ENCODE measurements around the gene RUNX3. TPM values are rescaled to one million over a fixed set of nuclear protein-coding genes. Genes with fewer than 3 reads are reported as not detected.

The RUNX3 gene
- total and polyA plus RNA-seq, 2 of the 8 experiments (the other 6 are each of a cell fraction or from before 2014, with no cell fraction given), result 0.62 to 0.82 TPM

DNA sequence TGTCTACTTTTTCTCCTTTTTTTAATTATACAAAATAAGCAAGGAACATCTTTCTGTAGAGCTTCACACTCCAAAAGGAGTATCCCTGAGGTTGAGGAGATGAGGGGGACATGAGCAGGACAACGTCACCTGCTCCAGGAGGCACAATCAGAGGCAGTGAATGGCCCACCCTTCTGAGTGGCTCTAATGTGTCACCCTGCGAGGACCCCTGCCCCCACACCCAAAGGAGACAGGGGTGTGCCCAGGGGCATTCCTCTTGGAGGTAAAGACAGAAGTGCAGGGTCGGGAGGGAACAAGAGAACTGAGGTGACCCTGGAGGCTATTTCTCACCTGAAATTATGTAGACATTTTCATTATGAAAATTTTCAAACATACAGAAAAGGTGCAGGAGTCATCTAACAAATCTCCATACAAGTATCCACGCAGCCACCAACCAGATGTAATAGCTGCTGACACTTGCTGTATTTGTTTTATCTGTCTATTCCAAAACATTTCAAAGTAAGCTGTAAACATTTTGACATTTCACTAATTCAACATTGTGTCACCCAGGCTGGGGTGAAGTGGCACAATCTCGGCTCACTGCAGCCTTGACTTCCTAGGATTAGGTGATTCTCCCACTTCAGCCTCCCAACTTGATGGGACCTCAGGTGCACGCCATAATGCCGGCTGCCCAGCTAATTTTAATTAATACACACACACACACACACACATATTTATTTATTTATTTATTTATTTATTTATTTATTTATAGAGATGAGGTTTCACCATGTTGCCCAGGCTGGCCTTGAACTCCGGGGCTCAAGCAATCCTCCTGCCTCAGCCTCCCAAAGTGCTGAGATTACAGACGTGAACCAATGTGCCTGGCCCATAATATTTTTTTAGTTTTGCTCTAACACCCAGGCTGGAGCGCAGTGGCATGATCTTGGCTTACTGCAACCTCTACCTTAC is 70.7 kb downstream of the RUNX3 start:
- DNase-seq (ENCODE audit: low read depth in 1 of 2, low spot score in 2 of 2), result no peak
- H3K4ac ChIP-seq (replicated peaks; ENCODE audit: insufficient read length, low read depth, low read length), result no peak overlapping the region
- no peaks in the 10 kb centered on the region for H4K20me1 ChIP-seq (replicated peaks in 1 of 2; ENCODE audit: control insufficient read depth in 1 of 2, insufficient read depth in 2 of 2, low read length in 2 of 2)
- H3K27me3 ChIP-seq (replicated peaks in 1 of 4; ENCODE audit: control insufficient read depth in 3 of 4, extremely low read depth in 1 of 4, insufficient read depth in 3 of 4, low read length in 3 of 4), result peaks cover 0 to 4% (median 0%) of the 10 kb centered on the region in 4 experiments; a peak in 2 of 7 replicates
- no peak overlapping the region for H3K14ac ChIP-seq (ENCODE audit: insufficient read length)
- H3K56ac ChIP-seq (replicated peaks; ENCODE audit: insufficient read length, low read depth, low read length), result no peak overlapping the region
- no peak overlapping the region for H2BK15ac ChIP-seq (ENCODE audit: low read length)
- H2BK20ac ChIP-seq (ENCODE audit: low read length), result no peak overlapping the region
- CTCF ChIA-PET (ENCODE audit: partially characterized antibody), result interaction anchor here (1.0 to 2.2 kb wide), 8 partner anchors 11 to 179 kb away, joined by 3 to 8 read pairs (median 4); no protein-coding TSS in a partner anchor
- H3K9me3 ChIP-seq (ENCODE audit: insufficient read depth in 2 of 2, low read depth in 1 of 2, low read length in 1 of 2), result no peaks in the 10 kb centered on the region
- no peak overlapping the region for H3K9ac ChIP-seq (replicated peaks in 1 of 4; ENCODE audit: extremely low read depth in 1 of 4, low read depth in 3 of 4, low read length in 3 of 4)
- POLR2A ChIA-PET (ENCODE audit: partially characterized antibody), result no interaction called here
- no peaks in the 10 kb centered on the region for H3K23me2 ChIP-seq (ENCODE audit: low read depth, low read length)
- H2BK5ac ChIP-seq (ENCODE audit: low read depth, low read length), result no peak overlapping the region
- H4K5ac ChIP-seq (ENCODE audit: insufficient read length, low read depth, low read length), result no peak overlapping the region
- 91% methylated on average over 10 of the region's 10 CpGs; no CpG with 5 or more reads in 1 of the 2 experiments for WGBS, 2 experiments (ENCODE audit: extremely low coverage in 1 of 2, insufficient coverage in 1 of 2, insufficient read length in 1 of 2, insufficient replicate concordance in 2 of 2, low coverage in 1 of 2, low lambda C conversion rate in 2 of 2, missing lambda C conversion rate in 1 of 2)
- no peak overlapping the region for H2BK120ac ChIP-seq (replicated peaks; ENCODE audit: low read depth, low read length)
- H3K4me2 ChIP-seq (ENCODE audit: insufficient read depth in 1 of 2, low read depth in 2 of 2, low read length in 2 of 2), result no peak overlapping the region
- FAIRE-seq, result no peak
- no peak overlapping the region for H2AFZ ChIP-seq (ENCODE audit: low read length)
- no peak overlapping the region for H3K4me3 ChIP-seq (ENCODE audit: extremely low read depth in 1 of 4, insufficient read depth in 2 of 4, low read depth in 3 of 4, low read length in 4 of 4)
- H3K27ac ChIP-seq (ENCODE audit: low read depth, low read length), result no peak overlapping the region
- no peak overlapping the region for H4K91ac ChIP-seq (replicated peaks; ENCODE audit: insufficient read length, low read length)
- no peaks in the 10 kb centered on the region for H3K36me3 ChIP-seq (ENCODE audit: control insufficient read depth in 2 of 4, insufficient read depth in 4 of 4, low read length in 3 of 4)
- H3K79me2 ChIP-seq (ENCODE audit: control insufficient read depth in 1 of 2, insufficient read depth in 2 of 2, low read length in 2 of 2), result no peaks in the 10 kb centered on the region
- no peak overlapping the region for H4K8ac ChIP-seq (ENCODE audit: extremely low read depth, insufficient read depth, low read length)
- peaks cover 0 to 3% (median 2%) of the 10 kb centered on the region in 4 experiments; a peak in 3 of 7 replicates for H3K4me1 ChIP-seq (replicated peaks in 1 of 4; ENCODE audit: control insufficient read depth in 3 of 4, insufficient read depth in 4 of 4, low read length in 3 of 4)
- no peak overlapping the region for H2AK5ac ChIP-seq (ENCODE audit: low read depth, low read length)
- no peak overlapping the region for H2BK12ac ChIP-seq (ENCODE audit: low read depth, low read length)
- H3K79me1 ChIP-seq (ENCODE audit: low read depth, low read length), result no peaks in the 10 kb centered on the region
- no peak overlapping the region for H3K18ac ChIP-seq (ENCODE audit: extremely low read depth, low read length)
- H3K23ac ChIP-seq (ENCODE audit: insufficient read length), result no peak overlapping the region
- TF ChIP-seq RAD21 (IDR thresholded peaks at IDR 0.05 in 1 of 2, conservative IDR thresholded peaks at IDR 0.05 in 1 of 2; ENCODE audit: low read depth in 2 of 2, low read length in 2 of 2), result no peak
- TF ChIP-seq YY1 (IDR thresholded peaks at IDR 0.05; ENCODE audit: low read depth, low read length), result no peak
- TF ChIP-seq, protein P1, sequence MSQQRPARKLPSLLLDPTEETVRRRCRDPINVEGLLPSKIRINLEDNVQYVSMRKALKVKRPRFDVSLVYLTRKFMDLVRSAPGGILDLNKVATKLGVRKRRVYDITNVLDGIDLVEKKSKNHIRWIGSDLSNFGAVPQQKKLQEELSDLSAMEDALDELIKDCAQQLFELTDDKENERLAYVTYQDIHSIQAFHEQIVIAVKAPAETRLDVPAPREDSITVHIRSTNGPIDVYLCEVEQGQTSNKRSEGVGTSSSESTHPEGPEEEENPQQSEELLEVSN (IDR thresholded peaks at IDR 0.05), result no peak
- TF ChIP-seq, protein P2, sequence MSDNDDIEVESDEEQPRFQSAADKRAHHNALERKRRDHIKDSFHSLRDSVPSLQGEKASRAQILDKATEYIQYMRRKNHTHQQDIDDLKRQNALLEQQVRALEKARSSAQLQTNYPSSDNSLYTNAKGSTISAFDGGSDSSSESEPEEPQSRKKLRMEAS (IDR thresholded peaks at IDR 0.05), result no peak
- TF ChIP-seq SIRT6 (IDR thresholded peaks at IDR 0.05; ENCODE audit: low read length), result no peak
- TF ChIP-seq RBBP5 (IDR thresholded peaks at IDR 0.05; ENCODE audit: borderline replicate concordance, low read depth, low read length), result no peak
- no peak for TF ChIP-seq ASH2L (IDR thresholded peaks at IDR 0.05; ENCODE audit: low read length)
- TF ChIP-seq, protein P3, sequence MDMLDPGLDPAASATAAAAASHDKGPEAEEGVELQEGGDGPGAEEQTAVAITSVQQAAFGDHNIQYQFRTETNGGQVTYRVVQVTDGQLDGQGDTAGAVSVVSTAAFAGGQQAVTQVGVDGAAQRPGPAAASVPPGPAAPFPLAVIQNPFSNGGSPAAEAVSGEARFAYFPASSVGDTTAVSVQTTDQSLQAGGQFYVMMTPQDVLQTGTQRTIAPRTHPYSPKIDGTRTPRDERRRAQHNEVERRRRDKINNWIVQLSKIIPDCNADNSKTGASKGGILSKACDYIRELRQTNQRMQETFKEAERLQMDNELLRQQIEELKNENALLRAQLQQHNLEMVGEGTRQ (IDR thresholded peaks at IDR 0.05; ENCODE audit: low read length), result no peak
- no peak for TF ChIP-seq SP2 (IDR thresholded peaks at IDR 0.05; ENCODE audit: low read length)
- TF ChIP-seq CREB1 (IDR thresholded peaks at IDR 0.05), result no peak

Data from H1 (cell line).